ENCODE measurements around the gene CTSE.
A peak's percentile ranks its signal among the peaks of the same experiment; 100 is the strongest.

CTSE gene

GRCh38 chr1:205989786-205990185 lies 33.9 kb downstream of the CTSE start:
- DNase-seq: no peak

- DNase-seq: no peak
Measured at GRCh38 chr1:205988585-205988995, 35.1 kb downstream of the CTSE start.

GRCh38 chr1:205986861-205987260 lies 36.8 kb downstream of the CTSE start:
- no peak for DNase-seq

- no peak for DNase-seq
Measured at GRCh38 chr1:205986292-205986691, 37.4 kb downstream of the CTSE start.

- DNase-seq: no peak
Measured at GRCh38 chr1:205985330-205986005, 38.2 kb downstream of the CTSE start.

- peak; percentile 66 for DNase-seq
Measured at GRCh38 chr1:205983925-205984725, 39.6 kb downstream of the CTSE start.

GRCh38 chr1:205981257-205981656 lies 42.4 kb downstream of the CTSE start:
- no peak for DNase-seq

GRCh38 chr1:205980237-205980870 lies 43.3 kb downstream of the CTSE start:
- no peak for DNase-seq

- no peak for DNase-seq
Measured at GRCh38 chr1:205979301-205979700, 44.4 kb downstream of the CTSE start.

- no peak for DNase-seq
Measured at GRCh38 chr1:205978676-205979075, 45.0 kb downstream of the CTSE start.

GRCh38 chr1:205977402-205978014 lies 46.2 kb downstream of the CTSE start:
- DNase-seq: peak; percentile 49

- DNase-seq: peak; percentile 43
Measured at GRCh38 chr1:205976708-205977401, 46.8 kb downstream of the CTSE start.

- DNase-seq: no peak
Measured at GRCh38 chr1:205976036-205976435, 47.7 kb downstream of the CTSE start.

- peak; percentile 3 for DNase-seq
Measured at GRCh38 chr1:205975387-205975998, 48.2 kb downstream of the CTSE start.

- DNase-seq: no peak
Measured at GRCh38 chr1:205974712-205975111, 49.0 kb downstream of the CTSE start.

- DNase-seq: no peak
Measured at GRCh38 chr1:205973377-205974232, 50.1 kb downstream of the CTSE start.

GRCh38 chr1:205972491-205973168 lies 51.1 kb downstream of the CTSE start:
- no peak for DNase-seq

GRCh38 chr1:205972081-205972480 lies 51.6 kb downstream of the CTSE start:
- peak; percentile 34 for DNase-seq

GRCh38 chr1:205971082-205971481 lies 52.6 kb downstream of the CTSE start:
- DNase-seq: no peak

GRCh38 chr1:205970486-205970885 lies 53.2 kb downstream of the CTSE start:
- DNase-seq: no peak

- no peak for DNase-seq
Measured at GRCh38 chr1:205969229-205969628, 54.5 kb downstream of the CTSE start.
